ENCODE data around the gene UGT1A8. TPM values are rescaled to one million over a fixed set of nuclear protein-coding genes. Genes with fewer than 3 reads are reported as not detected.

Gene UGT1A8
- total and polyA plus RNA-seq, 2 donors (not counting 1 experiment from before 2014, with no cell fraction given): not detected

DNA sequence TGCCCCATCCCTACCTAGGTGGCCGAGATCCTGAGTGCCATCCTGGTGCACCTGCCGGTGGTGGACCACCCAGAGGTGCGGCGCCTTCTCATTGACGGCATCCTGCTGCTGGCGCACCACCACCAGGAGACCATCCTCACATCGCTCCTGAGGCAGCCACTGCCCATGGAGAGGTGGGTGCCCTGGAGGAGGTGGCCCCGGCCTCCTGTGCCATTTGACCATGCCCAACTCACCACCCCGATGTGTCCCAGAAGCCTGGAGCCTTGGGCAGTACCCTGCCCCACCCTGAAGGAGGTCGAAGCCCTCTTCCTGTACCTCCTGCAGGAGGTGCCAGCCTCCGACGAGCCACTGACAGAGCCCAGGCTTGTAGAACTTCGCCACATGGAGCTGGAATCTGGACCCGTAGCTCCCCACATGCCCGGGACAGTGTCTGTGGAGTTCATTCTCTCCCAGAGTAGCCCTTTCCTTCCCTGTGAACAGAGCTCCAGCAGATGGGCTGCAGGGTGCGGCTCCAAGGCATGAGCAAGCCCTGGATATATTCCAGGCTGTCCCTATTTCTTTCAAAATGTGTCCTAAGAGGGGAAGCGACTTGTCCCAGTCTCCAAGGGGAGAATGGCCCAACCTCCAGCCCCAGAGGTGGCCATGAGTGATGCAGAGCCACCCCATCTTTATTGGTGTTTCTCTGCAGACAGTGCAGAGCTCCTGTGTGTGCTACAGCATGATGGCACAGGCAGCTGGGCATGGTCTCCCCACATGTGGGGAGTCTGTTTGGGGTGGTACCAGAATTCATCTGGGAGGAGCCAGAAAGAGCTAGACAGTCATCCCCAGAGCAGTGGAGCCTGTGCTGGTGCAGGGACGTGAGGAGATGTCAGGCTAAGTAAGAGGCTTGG is 202.7 kb downstream of the UGT1A8 start:
- peaks cover 4% of the 10 kb centered on the region for H3K27me3 ChIP-seq (ENCODE audit: control insufficient read depth, insufficient read depth, low read length)
- no peak for DNase-seq (ENCODE audit: low read depth in 2 of 2)
- no peaks in the 10 kb centered on the region for H4K20me1 ChIP-seq (ENCODE audit: control insufficient read depth, extremely low read depth, insufficient read depth, low read length)
- H3K4me2 ChIP-seq (ENCODE audit: extremely low read depth, insufficient read depth, low read length): no peak overlapping the region
- H3K4me1 ChIP-seq (ENCODE audit: control insufficient read depth, extremely low read depth, insufficient read depth, low read length): no peaks in the 10 kb centered on the region
- no peak overlapping the region for H3K4me3 ChIP-seq (replicated peaks in 1 of 4; ENCODE audit: control extremely low read depth in 1 of 4, insufficient read depth in 1 of 4, low read depth in 3 of 4, low read length in 4 of 4)
- H3K36me3 ChIP-seq (ENCODE audit: control insufficient read depth, insufficient read depth, low read length): no peaks in the 10 kb centered on the region
- no peak overlapping the region for H3K9ac ChIP-seq (ENCODE audit: insufficient read depth, low read length)
- no peak overlapping the region for H3K27ac ChIP-seq (ENCODE audit: insufficient read depth, low read length)
- H2AFZ ChIP-seq (ENCODE audit: low read length): no peak overlapping the region
- no peaks in the 10 kb centered on the region for H3K9me3 ChIP-seq (ENCODE audit: control insufficient read depth, insufficient read depth, low read depth, low read length)
- H3K79me2 ChIP-seq (ENCODE audit: control insufficient read depth, insufficient read depth, low read length): no peaks in the 10 kb centered on the region
- no peak for TF ChIP-seq EZH2 (IDR thresholded peaks at IDR 0.05; ENCODE audit: low read length, missing control alignments)
- TF ChIP-seq, protein P1, sequence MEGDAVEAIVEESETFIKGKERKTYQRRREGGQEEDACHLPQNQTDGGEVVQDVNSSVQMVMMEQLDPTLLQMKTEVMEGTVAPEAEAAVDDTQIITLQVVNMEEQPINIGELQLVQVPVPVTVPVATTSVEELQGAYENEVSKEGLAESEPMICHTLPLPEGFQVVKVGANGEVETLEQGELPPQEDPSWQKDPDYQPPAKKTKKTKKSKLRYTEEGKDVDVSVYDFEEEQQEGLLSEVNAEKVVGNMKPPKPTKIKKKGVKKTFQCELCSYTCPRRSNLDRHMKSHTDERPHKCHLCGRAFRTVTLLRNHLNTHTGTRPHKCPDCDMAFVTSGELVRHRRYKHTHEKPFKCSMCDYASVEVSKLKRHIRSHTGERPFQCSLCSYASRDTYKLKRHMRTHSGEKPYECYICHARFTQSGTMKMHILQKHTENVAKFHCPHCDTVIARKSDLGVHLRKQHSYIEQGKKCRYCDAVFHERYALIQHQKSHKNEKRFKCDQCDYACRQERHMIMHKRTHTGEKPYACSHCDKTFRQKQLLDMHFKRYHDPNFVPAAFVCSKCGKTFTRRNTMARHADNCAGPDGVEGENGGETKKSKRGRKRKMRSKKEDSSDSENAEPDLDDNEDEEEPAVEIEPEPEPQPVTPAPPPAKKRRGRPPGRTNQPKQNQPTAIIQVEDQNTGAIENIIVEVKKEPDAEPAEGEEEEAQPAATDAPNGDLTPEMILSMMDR (conservative IDR thresholded peaks at IDR 0.05 in 1 of 2, IDR thresholded peaks at IDR 0.05 in 1 of 2; ENCODE audit: low read depth in 1 of 2, low read length in 2 of 2): no peak

DNA sequence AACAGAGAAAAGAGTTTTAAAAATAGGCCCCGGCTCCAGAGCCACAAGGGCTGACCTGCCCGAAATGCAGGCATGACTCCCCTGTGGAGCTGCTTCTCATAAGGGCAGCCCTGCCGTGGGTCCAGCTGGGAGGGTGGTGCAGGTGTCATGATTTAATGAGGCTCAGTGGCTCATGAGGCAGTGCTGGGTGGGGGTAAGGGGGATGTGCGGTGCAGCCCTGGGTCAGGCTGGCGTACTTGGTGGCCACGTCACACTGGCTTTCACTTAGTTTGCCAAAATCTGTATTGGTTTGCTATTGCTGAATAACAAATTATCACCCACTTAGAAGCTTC is 203.3 kb downstream of the UGT1A8 start:
- no peaks in the 10 kb centered on the region for H3K36me3 ChIP-seq (ENCODE audit: control insufficient read depth, insufficient read depth, low read length)
- TF ChIP-seq, protein P1 (conservative IDR thresholded peaks at IDR 0.05 in 1 of 2, IDR thresholded peaks at IDR 0.05 in 1 of 2; ENCODE audit: low read depth in 1 of 2, low read length in 2 of 2): no peak
- no peak for TF ChIP-seq EZH2 (IDR thresholded peaks at IDR 0.05; ENCODE audit: low read length, missing control alignments)
- no peaks in the 10 kb centered on the region for H3K4me1 ChIP-seq (ENCODE audit: control insufficient read depth, extremely low read depth, insufficient read depth, low read length)
- H3K27me3 ChIP-seq (ENCODE audit: control insufficient read depth, insufficient read depth, low read length): peaks cover 4% of the 10 kb centered on the region
- no peak overlapping the region for H3K4me2 ChIP-seq (ENCODE audit: extremely low read depth, insufficient read depth, low read length)
- no peak overlapping the region for H2AFZ ChIP-seq (ENCODE audit: low read length)
- H3K4me3 ChIP-seq (replicated peaks in 1 of 4; ENCODE audit: control extremely low read depth in 1 of 4, insufficient read depth in 1 of 4, low read depth in 3 of 4, low read length in 4 of 4): no peak overlapping the region
- no peaks in the 10 kb centered on the region for H4K20me1 ChIP-seq (ENCODE audit: control insufficient read depth, extremely low read depth, insufficient read depth, low read length)
- no peak overlapping the region for H3K27ac ChIP-seq (ENCODE audit: insufficient read depth, low read length)
- no peaks in the 10 kb centered on the region for H3K9me3 ChIP-seq (ENCODE audit: control insufficient read depth, insufficient read depth, low read depth, low read length)
- DNase-seq (ENCODE audit: low read depth in 2 of 2): no peak
- no peaks in the 10 kb centered on the region for H3K79me2 ChIP-seq (ENCODE audit: control insufficient read depth, insufficient read depth, low read length)
- no peak overlapping the region for H3K9ac ChIP-seq (ENCODE audit: insufficient read depth, low read length)

DNA sequence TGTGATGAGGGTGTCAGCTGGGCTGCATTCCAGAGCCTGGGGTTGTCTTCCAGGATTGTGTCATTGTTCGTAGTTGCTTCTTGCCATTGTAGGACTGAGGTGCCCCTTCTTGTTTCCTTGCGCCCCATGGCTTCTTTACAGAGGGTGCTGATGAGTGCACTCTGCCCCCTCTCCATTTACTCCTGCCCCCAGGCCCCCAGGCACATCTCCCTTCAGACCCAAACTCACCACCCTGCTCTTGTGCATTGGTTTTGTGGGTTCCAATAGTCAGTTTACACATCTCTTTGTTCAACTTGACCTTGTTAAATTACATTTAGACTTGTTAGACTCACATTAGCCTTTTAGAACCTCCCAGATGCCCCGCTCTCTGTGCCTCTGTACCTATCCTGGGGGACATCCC is 203.8 kb downstream of the UGT1A8 start:
- H4K20me1 ChIP-seq (ENCODE audit: control insufficient read depth, extremely low read depth, insufficient read depth, low read length): no peaks in the 10 kb centered on the region
- TF ChIP-seq, protein P1 (conservative IDR thresholded peaks at IDR 0.05 in 1 of 2, IDR thresholded peaks at IDR 0.05 in 1 of 2; ENCODE audit: low read depth in 1 of 2, low read length in 2 of 2): no peak
- TF ChIP-seq EZH2 (IDR thresholded peaks at IDR 0.05; ENCODE audit: low read length, missing control alignments): no peak

More for the DNA sequence above, 203.8 kb downstream of the UGT1A8 start:
- Histone ChIP-seq H3K4me1 (ENCODE audit: control insufficient read depth, extremely low read depth, insufficient read depth, low read length) (no peaks in the 10 kb centered on the region), H3K27ac (ENCODE audit: insufficient read depth, low read length) (no peak overlapping the region), H2AFZ (ENCODE audit: low read length) (no peak overlapping the region), H3K4me2 (ENCODE audit: extremely low read depth, insufficient read depth, low read length) (no peak overlapping the region), H3K36me3 (ENCODE audit: control insufficient read depth, insufficient read depth, low read length) (no peaks in the 10 kb centered on the region), H3K9ac (ENCODE audit: insufficient read depth, low read length) (no peak overlapping the region), H3K79me2 (ENCODE audit: control insufficient read depth, insufficient read depth, low read length) (no peaks in the 10 kb centered on the region), H3K9me3 (ENCODE audit: control insufficient read depth, insufficient read depth, low read depth, low read length) (no peaks in the 10 kb centered on the region), H3K4me3 (replicated peaks in 1 of 4; ENCODE audit: control extremely low read depth in 1 of 4, insufficient read depth in 1 of 4, low read depth in 3 of 4, low read length in 4 of 4) (no peak overlapping the region), H3K27me3 (ENCODE audit: control insufficient read depth, insufficient read depth, low read length) (peaks cover 4% of the 10 kb centered on the region)
- DNase-seq (ENCODE audit: low read depth in 2 of 2): no peak
